ENCODE results near the gene EVI5.

GRCh38 chr1:92655197-92655801 lies 129.6 kb downstream of the EVI5 start:
- TF ChIP-seq EZH2 (IDR thresholded peaks at IDR 0.05; ENCODE audit: insufficient read depth, poor library complexity, severe bottlenecking): no peak
- no peak for TF ChIP-seq EZH2phosphoT487 (IDR thresholded peaks at IDR 0.05; ENCODE audit: insufficient read depth, low read depth)

Measured in GM23248 (cell line).